ENCODE results near the gene SRCIN1.

The SRCIN1 gene

GRCh38 chr17:38572669-38573365 is 32.9 kb downstream of the SRCIN1 start:
- no peaks in the 10 kb centered on the region for H3K36me3 ChIP-seq
- no peaks in the 10 kb centered on the region for H3K9me3 ChIP-seq
- peaks cover 100% of the 10 kb centered on the region for H3K27me3 ChIP-seq
- no peak overlapping the region for H3K27ac ChIP-seq
- TF ChIP-seq CTCF (IDR thresholded peaks at IDR 0.05) = no peak
- H3K4me1 ChIP-seq (ENCODE audit: control insufficient read depth in 1 of 2, insufficient read depth in 1 of 2, low read depth in 1 of 2, low read length in 1 of 2) = no peaks in the 10 kb centered on the region
- no peak overlapping the region for H3K4me3 ChIP-seq (ENCODE audit: low read depth in 1 of 2, low read length in 1 of 2)

- H3K4me1 ChIP-seq (ENCODE audit: control insufficient read depth in 1 of 2, insufficient read depth in 1 of 2, low read depth in 1 of 2, low read length in 1 of 2) = no peaks in the 10 kb centered on the region
- peaks cover 100% of the 10 kb centered on the region for H3K27me3 ChIP-seq
- no peak overlapping the region for H3K4me3 ChIP-seq (ENCODE audit: low read depth in 1 of 2, low read length in 1 of 2)
- no peak overlapping the region for H3K27ac ChIP-seq
- no peaks in the 10 kb centered on the region for H3K9me3 ChIP-seq
- no peak for TF ChIP-seq CTCF (IDR thresholded peaks at IDR 0.05)
- no peaks in the 10 kb centered on the region for H3K36me3 ChIP-seq
Measured at GRCh38 chr17:38571833-38572668, 33.7 kb downstream of the SRCIN1 start.

GRCh38 chr17:38569701-38570512 is 35.8 kb downstream of the SRCIN1 start:
- no peak overlapping the region for H3K27ac ChIP-seq
- H3K4me1 ChIP-seq (ENCODE audit: control insufficient read depth in 1 of 2, insufficient read depth in 1 of 2, low read depth in 1 of 2, low read length in 1 of 2) = no peaks in the 10 kb centered on the region
- no peak for TF ChIP-seq CTCF (IDR thresholded peaks at IDR 0.05)
- peaks cover 100% of the 10 kb centered on the region for H3K27me3 ChIP-seq
- no peaks in the 10 kb centered on the region for H3K9me3 ChIP-seq
- H3K4me3 ChIP-seq (ENCODE audit: low read depth in 1 of 2, low read length in 1 of 2) = no peak overlapping the region
- H3K36me3 ChIP-seq = no peaks in the 10 kb centered on the region

- no peak for TF ChIP-seq CTCF (IDR thresholded peaks at IDR 0.05)
- Histone ChIP-seq H3K4me1 (ENCODE audit: control insufficient read depth in 1 of 2, insufficient read depth in 1 of 2, low read depth in 1 of 2, low read length in 1 of 2) (no peaks in the 10 kb centered on the region), H3K36me3 (no peaks in the 10 kb centered on the region), H3K27ac (no peak overlapping the region), H3K4me3 (ENCODE audit: low read depth in 1 of 2, low read length in 1 of 2) (no peak overlapping the region), H3K9me3 (no peaks in the 10 kb centered on the region), H3K27me3 (peaks cover 100% of the 10 kb centered on the region)
Measured at GRCh38 chr17:38568845-38569510, 36.8 kb downstream of the SRCIN1 start.

- H3K9me3 ChIP-seq = no peaks in the 10 kb centered on the region
- TF ChIP-seq CTCF (IDR thresholded peaks at IDR 0.05) = no peak
- no peaks in the 10 kb centered on the region for H3K36me3 ChIP-seq
- H3K4me1 ChIP-seq (ENCODE audit: control insufficient read depth in 1 of 2, insufficient read depth in 1 of 2, low read depth in 1 of 2, low read length in 1 of 2) = no peaks in the 10 kb centered on the region
- H3K27ac ChIP-seq = no peak overlapping the region
- no peak overlapping the region for H3K4me3 ChIP-seq (ENCODE audit: low read depth in 1 of 2, low read length in 1 of 2)
- peaks cover 100% of the 10 kb centered on the region for H3K27me3 ChIP-seq
Measured at GRCh38 chr17:38568274-38568673, 37.5 kb downstream of the SRCIN1 start.
